BLaER1 treated with 17β-estradiol and CSF1 and Interleukin-3, amounts not matched to agents 10 nM and 100 nM (cell line): ENCODE measurements around the gene SLC26A5.
A peak's percentile ranks its signal among the peaks of the same experiment; 100 is the strongest.

Source experiments
- H3K27ac ChIP-seq, 11 experiments: shearing (Covaris generic); formaldehyde crosslinking; 2 replicates each; pipeline ENCODE4 v1.8.1; 2022
- H3K27me3 ChIP-seq, 11 experiments: shearing (Covaris generic); formaldehyde crosslinking; 2 replicates each; pipeline ENCODE4 v1.8.1; 2022
- H3K36me3 ChIP-seq, 11 experiments: shearing (Covaris generic); formaldehyde crosslinking; 2 replicates each; pipeline ENCODE4 v1.8.1; 2022
- H3K4me1 ChIP-seq, 10 experiments: shearing (Covaris generic); formaldehyde crosslinking; 2 replicates each; pipeline ENCODE4 v1.8.1; 2022
- H3K4me2 ChIP-seq, 11 experiments: shearing (Covaris generic); formaldehyde crosslinking; 2 replicates each; pipeline ENCODE4 v1.8.1; 2022
- H3K4me3 ChIP-seq, 10 experiments: shearing (Covaris generic); formaldehyde crosslinking; 2 replicates each; pipeline ENCODE4 v1.8.1; 2022
- H3K9ac ChIP-seq, 11 experiments: shearing (Covaris generic); formaldehyde crosslinking; 2 replicates each; pipeline ENCODE4 v1.8.1; 2022
- H3K9me3 ChIP-seq, 11 experiments: shearing (Covaris generic); formaldehyde crosslinking; replicated peaks in 1 of 11; 2 replicates each; pipeline ENCODE4 v1.8.1; 2022
- H4K20me1 ChIP-seq, 11 experiments: shearing (Covaris generic); formaldehyde crosslinking; 2 replicates each; pipeline ENCODE4 v1.8.1; 2022
- Cebpa-rat ChIP-seq, 11 experiments: shearing (Covaris generic); IDR thresholded peaks; 2 replicates each; pipeline ENCODE4 v1.8.1; 2022

Gene SLC26A5

GRCh38 chr7:103388469-103389140 is 57.4 kb downstream of the SLC26A5 start:
- H3K4me1 ChIP-seq = peaks cover 0 to 12% (median 0%) of the 10 kb centered on the region in 10 experiments; a peak in 3 of 20 replicates
- H3K4me2 ChIP-seq = no peak overlapping the region

GRCh38 chr7:103387242-103387641 is 58.8 kb downstream of the SLC26A5 start:
- no peak for TF ChIP-seq Cebpa-rat (IDR thresholded peaks at IDR 0.05)
- Histone ChIP-seq H3K9ac (no peak overlapping the region), H3K9me3 (no peaks in the 10 kb centered on the region), H3K4me3 (no peak overlapping the region), H3K36me3 (no peaks in the 10 kb centered on the region), H3K4me2 (peak overlapping the region in 1 of 11 experiments; percentile 17; a peak in 1 of 22 replicates), H4K20me1 (no peaks in the 10 kb centered on the region), H3K4me1 (peaks cover 0 to 12% (median 0%) of the 10 kb centered on the region in 10 experiments; a peak in 3 of 20 replicates), H3K27ac (no peak overlapping the region), H3K27me3 (no peaks in the 10 kb centered on the region)

More at GRCh38 chr7:103388469-103389140, 57.4 kb downstream of the SLC26A5 start:
- no peaks in the 10 kb centered on the region for H3K27me3 ChIP-seq
- no peaks in the 10 kb centered on the region for H3K9me3 ChIP-seq
- no peak overlapping the region for H3K27ac ChIP-seq
- H3K9ac ChIP-seq = no peak overlapping the region
- H3K4me3 ChIP-seq = no peak overlapping the region
- H4K20me1 ChIP-seq = no peaks in the 10 kb centered on the region
- no peak for TF ChIP-seq Cebpa-rat (IDR thresholded peaks at IDR 0.05)
- H3K36me3 ChIP-seq = no peaks in the 10 kb centered on the region

GRCh38 chr7:103382032-103382402 is 64.0 kb downstream of the SLC26A5 start:
- Histone ChIP-seq H3K9me3 (no peaks in the 10 kb centered on the region), H3K4me2 (no peak overlapping the region), H3K27me3 (no peaks in the 10 kb centered on the region), H3K9ac (no peak overlapping the region), H3K4me3 (no peak overlapping the region), H3K4me1 (peaks cover 0 to 21% (median 0%) of the 10 kb centered on the region in 10 experiments; a peak in 5 of 20 replicates), H4K20me1 (no peaks in the 10 kb centered on the region), H3K27ac (no peak overlapping the region), H3K36me3 (no peaks in the 10 kb centered on the region)
- TF ChIP-seq Cebpa-rat (IDR thresholded peaks at IDR 0.05) = no peak

GRCh38 chr7:103381280-103382031 is 64.6 kb downstream of the SLC26A5 start:
- no peaks in the 10 kb centered on the region for H3K9me3 ChIP-seq
- TF ChIP-seq Cebpa-rat (IDR thresholded peaks at IDR 0.05) = no peak
- H3K9ac ChIP-seq = no peak overlapping the region
- no peaks in the 10 kb centered on the region for H4K20me1 ChIP-seq
- no peaks in the 10 kb centered on the region for H3K27me3 ChIP-seq
- no peak overlapping the region for H3K4me3 ChIP-seq
- H3K4me2 ChIP-seq = no peak overlapping the region
- peaks cover 0 to 17% (median 0%) of the 10 kb centered on the region in 10 experiments; a peak in 5 of 20 replicates for H3K4me1 ChIP-seq
- H3K36me3 ChIP-seq = no peaks in the 10 kb centered on the region
- no peak overlapping the region for H3K27ac ChIP-seq

GRCh38 chr7:103380395-103381191 is 65.4 kb downstream of the SLC26A5 start:
- Histone ChIP-seq H3K4me2 (no peak overlapping the region), H4K20me1 (no peaks in the 10 kb centered on the region), H3K27me3 (no peaks in the 10 kb centered on the region), H3K9ac (no peak overlapping the region), H3K36me3 (no peaks in the 10 kb centered on the region), H3K4me3 (no peak overlapping the region), H3K4me1 (peaks cover 0 to 17% (median 0%) of the 10 kb centered on the region in 10 experiments; a peak in 5 of 20 replicates), H3K27ac (no peak overlapping the region), H3K9me3 (no peaks in the 10 kb centered on the region)
- no peak for TF ChIP-seq Cebpa-rat (IDR thresholded peaks at IDR 0.05)

- Histone ChIP-seq H3K4me1 (peaks cover 0 to 17% (median 0%) of the 10 kb centered on the region in 10 experiments; a peak in 5 of 20 replicates), H3K27me3 (no peaks in the 10 kb centered on the region), H3K9me3 (no peaks in the 10 kb centered on the region), H3K4me3 (no peak overlapping the region), H3K9ac (0 out of 22 replicates have a peak overlapping the region, but pooled peaks of 1 of the 11 experiments have one; percentile 30), H3K27ac (no peak overlapping the region), H4K20me1 (no peaks in the 10 kb centered on the region), H3K36me3 (no peaks in the 10 kb centered on the region), H3K4me2 (peak overlapping the region in 2 of 11 experiments; percentile 29 to 66; a peak in 5 of 22 replicates)
- TF ChIP-seq Cebpa-rat (IDR thresholded peaks at IDR 0.05) = no peak
Observed at GRCh38 chr7:103379270-103379975, 66.6 kb downstream of the SLC26A5 start.

- no peaks in the 10 kb centered on the region for H3K27me3 ChIP-seq
- no peaks in the 10 kb centered on the region for H4K20me1 ChIP-seq
- H3K4me2 ChIP-seq = no peak overlapping the region
- H3K9me3 ChIP-seq = no peaks in the 10 kb centered on the region
- no peak overlapping the region for H3K4me3 ChIP-seq
- peaks cover 0 to 8% (median 0%) of the 10 kb centered on the region in 10 experiments; a peak in 5 of 20 replicates for H3K4me1 ChIP-seq
- H3K27ac ChIP-seq = no peak overlapping the region
- TF ChIP-seq Cebpa-rat (IDR thresholded peaks at IDR 0.05) = no peak
- no peak overlapping the region for H3K9ac ChIP-seq
- H3K36me3 ChIP-seq = peaks cover 9 to 19% (median 16%) of the 10 kb centered on the region in 11 experiments; a peak in 19 of 22 replicates
Observed at GRCh38 chr7:103373866-103374643, 72.0 kb downstream of the SLC26A5 start.

GRCh38 chr7:103369432-103369831 is 76.6 kb downstream of the SLC26A5 start:
- peaks cover 0 to 6% (median 0%) of the 10 kb centered on the region in 11 experiments; a peak in 3 of 22 replicates for H4K20me1 ChIP-seq
- no peak overlapping the region for H3K9ac ChIP-seq
- H3K27ac ChIP-seq = no peak overlapping the region
- no peak overlapping the region for H3K4me3 ChIP-seq
- no peak overlapping the region for H3K4me2 ChIP-seq
- H3K36me3 ChIP-seq = peaks cover 54 to 65% (median 62%) of the 10 kb centered on the region in 11 experiments
- H3K4me1 ChIP-seq = no peaks in the 10 kb centered on the region
- no peaks in the 10 kb centered on the region for H3K27me3 ChIP-seq
- no peaks in the 10 kb centered on the region for H3K9me3 ChIP-seq
- no peak for TF ChIP-seq Cebpa-rat (IDR thresholded peaks at IDR 0.05)
